ENCODE data around the gene SCAMP5.
A peak's percentile ranks its signal among the peaks of the same experiment; 100 is the strongest.

Gene SCAMP5

GRCh38 chr15:74995182-74995778 lies at the start of gene SCAMP5:
Gene SCAMP5, plus strand, starts transcription at chr15:74995563. Its CDS starts 16,277 bp downstream, at chr15:75011840.
- peak; percentile 90 for DNase-seq (ENCODE audit: low spot score)

- peak; percentile 89 for DNase-seq (ENCODE audit: low spot score)
These were observed 45.1 kb upstream of the SCAMP5 start for GRCh38 chr15:74950078-74950908.

- no peak for DNase-seq (ENCODE audit: low spot score)
These were observed 44.4 kb upstream of the SCAMP5 start for GRCh38 chr15:74951006-74951405.

DNA sequence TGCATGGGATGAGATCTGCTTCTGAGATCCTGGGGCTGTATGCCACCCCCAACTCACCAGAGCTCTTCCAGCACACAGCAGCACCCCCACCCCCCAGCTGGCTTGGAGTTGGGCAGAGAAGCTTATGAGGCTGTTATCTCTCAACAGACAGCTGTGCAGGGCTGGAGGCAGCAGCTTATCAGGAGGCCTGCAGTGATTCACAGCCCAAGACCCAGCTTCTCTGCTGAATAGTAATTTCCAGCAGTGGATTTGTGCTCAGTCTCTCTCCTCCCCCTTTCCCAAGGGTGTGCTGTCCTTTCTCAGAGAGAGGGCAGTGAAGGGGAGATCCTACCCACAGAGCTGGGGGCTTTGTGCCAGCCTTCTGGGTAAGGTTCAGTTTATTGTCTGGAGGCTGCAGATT lies 40.8 kb upstream of the SCAMP5 start:
- DNase-seq (ENCODE audit: low spot score), result no peak

GRCh38 chr15:74955017-74955416 lies 40.3 kb upstream of the SCAMP5 start:
- no peak for DNase-seq (ENCODE audit: low spot score)

- DNase-seq (ENCODE audit: low spot score), result no peak
These were observed 39.3 kb upstream of the SCAMP5 start for GRCh38 chr15:74955796-74956647.

DNA sequence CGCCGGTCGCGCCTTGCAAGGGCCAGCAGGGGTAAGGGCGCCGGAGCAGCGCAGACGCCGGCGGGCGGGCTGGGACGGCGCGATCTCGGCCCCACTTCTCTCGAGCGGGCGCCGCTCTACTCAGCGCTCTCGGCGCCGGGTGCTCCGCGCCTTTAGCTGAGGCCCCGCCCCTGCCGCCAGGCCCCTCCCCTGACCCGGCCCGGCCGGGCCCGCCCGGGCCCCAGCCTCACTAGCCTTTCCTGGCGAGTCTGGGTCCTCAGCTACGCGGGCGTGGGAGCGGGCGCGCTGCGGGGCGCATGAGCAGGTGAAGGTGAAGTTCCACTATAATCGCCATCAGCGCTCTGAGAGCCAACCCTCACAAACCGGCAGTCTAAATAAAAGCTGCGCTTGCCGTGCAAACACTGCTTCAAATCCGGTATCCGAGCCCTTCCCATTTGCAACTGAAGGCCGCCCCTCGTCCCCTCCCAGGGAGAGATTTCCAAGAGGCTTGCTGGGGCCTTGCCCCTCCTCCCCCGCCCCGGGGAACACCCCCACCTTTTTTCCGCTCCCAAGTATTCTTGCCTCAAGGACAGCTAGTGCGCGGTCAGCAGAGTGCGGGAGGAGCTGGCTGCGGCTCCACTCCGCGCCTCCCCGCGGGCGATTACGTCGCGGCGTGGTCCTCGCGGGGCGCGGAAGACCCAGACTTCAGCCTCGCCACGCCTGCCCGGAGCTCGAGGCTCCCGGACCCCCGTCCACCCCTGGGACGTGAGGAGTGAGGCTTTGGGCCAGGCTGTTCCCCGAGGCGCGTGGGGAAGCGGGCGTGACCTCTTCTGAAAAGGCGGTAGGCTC lies 38.5 kb upstream of the SCAMP5 start, which contains the start of gene RPP25:
Gene RPP25, minus strand, starts transcription at position 125 of the 828 bp plus-strand sequence. CDS start 189 bp downstream, outside the sequence.
- DNase-seq (ENCODE audit: low spot score), result peak; percentile 72

GRCh38 chr15:74957476-74958035 lies 37.8 kb upstream of the SCAMP5 start:
- DNase-seq (ENCODE audit: low spot score), result no peak

DNA sequence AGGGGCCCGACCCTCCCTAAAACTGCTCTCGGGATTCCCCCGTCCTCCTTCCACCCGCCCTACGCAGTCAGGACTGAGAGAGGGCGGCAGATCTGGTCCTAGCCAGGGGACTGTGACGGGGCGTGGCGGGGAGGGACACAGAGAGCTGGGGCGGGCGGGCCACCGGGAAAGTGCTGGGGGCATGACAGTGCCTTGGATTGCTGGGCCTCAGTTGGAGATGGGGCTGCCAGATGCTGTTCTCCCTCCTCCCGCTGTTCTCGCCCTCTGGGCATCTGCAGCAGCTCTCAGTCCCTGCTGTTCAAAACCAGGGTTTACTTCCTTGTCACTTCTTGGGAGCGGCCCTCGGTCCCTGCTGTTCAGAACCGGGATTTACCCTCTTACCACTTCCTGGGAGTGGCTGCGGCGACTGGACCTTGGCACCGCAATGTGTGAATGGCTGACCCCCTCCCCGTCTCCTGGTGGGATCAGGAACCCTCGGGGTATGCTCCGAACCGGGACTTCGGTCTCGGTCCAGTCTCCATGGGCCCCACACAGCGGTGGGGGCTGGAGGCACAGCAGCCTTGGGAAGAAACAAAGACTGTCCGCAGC lies 36.9 kb upstream of the SCAMP5 start:
- DNase-seq (ENCODE audit: low spot score), result no peak

GRCh38 chr15:74958908-74959585 lies 36.3 kb upstream of the SCAMP5 start:
- DNase-seq (ENCODE audit: low spot score), result no peak

- no peak for DNase-seq (ENCODE audit: low spot score)
These were observed 35.8 kb upstream of the SCAMP5 start for GRCh38 chr15:74959586-74959939.

DNA sequence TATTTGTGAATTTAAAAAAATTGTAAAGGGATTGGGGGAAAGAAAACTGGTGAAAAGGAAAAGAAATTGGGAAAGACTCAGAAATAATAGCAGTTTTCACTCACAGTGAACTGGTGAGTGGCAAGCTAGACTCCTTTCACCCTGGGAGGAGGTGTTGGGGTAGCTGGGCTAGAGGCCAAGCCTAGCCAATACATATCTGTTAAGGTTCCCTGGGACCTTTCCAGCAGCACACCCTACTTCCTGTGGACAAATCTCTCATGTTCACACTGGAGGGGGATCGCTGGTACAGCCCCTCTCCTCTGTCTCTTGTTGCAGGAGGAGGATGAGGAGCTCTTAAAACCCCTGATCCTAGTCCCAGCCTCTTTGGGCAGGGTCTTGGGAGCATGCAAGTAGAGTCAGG lies 35.1 kb upstream of the SCAMP5 start:
- no peak for DNase-seq (ENCODE audit: low spot score)

DNA sequence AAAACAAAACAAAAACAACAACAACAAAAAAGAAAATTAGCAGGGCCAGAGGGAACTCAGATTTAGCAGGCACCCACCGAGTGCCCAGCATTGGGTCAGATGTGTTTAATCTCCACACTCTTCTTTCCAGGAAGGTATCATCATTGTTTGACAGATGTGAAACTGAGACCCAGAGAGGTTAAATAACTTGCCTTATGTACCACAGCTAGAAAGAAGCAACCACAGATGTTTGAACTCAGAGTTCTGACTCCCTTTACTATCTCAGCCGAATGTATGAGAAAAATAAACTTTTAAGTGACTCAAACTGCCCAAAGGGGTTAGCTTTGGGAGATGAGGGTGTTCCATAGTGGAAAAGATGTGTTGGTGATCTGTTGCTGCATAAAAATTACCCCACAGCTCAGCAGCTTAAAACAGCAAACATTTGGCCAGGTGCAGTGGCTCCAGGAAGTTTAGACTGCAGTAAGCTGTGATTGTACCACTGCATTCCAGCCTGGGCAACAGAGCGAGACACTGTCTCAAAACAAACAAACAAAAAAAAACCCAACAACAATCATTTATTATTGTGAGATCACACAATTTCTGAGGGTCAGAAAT lies 34.3 kb upstream of the SCAMP5 start:
- no peak for DNase-seq (ENCODE audit: low spot score)

- no peak for DNase-seq (ENCODE audit: low spot score)
These were observed 33.7 kb upstream of the SCAMP5 start for GRCh38 chr15:74961616-74962015.

GRCh38 chr15:74962219-74962618 lies 33.1 kb upstream of the SCAMP5 start:
- DNase-seq (ENCODE audit: low spot score), result no peak

DNA sequence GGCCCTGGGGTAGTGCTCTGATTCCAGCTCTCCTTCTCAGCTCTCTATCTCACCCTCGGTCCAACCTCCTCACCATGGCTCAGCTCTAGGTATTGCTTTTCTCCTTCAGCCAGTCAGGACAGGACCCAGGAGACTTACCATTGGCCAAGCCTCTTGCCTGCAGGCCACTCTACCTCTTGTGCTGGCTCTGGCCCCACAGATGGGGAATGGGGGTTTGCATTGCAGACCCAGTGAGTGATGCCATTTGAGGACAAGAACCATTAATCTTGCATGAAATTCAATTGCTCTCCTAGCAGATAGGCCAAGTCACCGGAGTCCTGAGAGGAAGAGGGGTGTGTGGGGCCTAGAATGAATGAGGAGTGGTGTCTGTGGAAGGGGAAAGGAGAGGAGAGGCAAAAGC lies 32.7 kb upstream of the SCAMP5 start:
- no peak for DNase-seq (ENCODE audit: low spot score)

DNA sequence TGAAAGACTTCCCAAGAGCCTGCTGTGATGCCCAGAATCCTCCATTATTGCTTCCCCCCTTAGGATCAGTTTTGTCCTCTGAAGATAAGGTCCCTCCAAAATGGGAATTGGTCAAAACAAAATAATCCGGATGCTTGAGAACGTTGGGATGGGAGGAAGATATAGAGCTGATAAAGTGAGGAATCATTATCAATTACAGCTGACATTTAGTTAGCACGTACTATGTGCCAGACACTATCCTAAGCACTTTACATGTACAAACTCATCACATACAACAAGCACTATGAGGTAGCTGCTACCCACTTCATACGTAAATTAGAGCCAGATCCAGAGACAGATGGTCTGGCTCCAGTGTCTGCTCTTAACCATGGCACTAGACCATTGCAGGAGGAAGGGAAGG lies 32.1 kb upstream of the SCAMP5 start:
- no peak for DNase-seq (ENCODE audit: low spot score)

- no peak for DNase-seq (ENCODE audit: low spot score)
These were observed 30.6 kb upstream of the SCAMP5 start for GRCh38 chr15:74964794-74965193.

DNA sequence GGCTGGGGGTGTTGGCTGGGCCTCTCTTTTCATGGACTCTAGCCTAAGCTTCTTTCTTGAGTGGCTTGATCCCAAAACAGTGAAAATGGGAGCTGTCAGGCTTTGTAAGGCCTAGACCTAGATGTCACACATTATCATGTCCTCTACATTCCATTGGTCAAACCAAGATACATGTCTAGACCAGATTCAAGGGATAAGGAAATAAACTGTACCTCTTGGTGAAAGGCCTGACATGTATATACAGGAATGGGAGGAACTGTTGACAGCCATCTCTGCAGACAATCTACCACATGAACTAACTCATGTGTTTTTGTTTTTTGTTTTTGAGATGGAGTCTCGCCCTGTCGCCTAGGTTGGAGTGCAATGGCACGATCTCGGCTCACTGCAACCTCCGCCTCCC lies 27.7 kb upstream of the SCAMP5 start:
- no peak for DNase-seq (ENCODE audit: low spot score)

GRCh38 chr15:74976159-74976558 lies 19.2 kb upstream of the SCAMP5 start:
- DNase-seq (ENCODE audit: low spot score), result no peak

Measured in pons (tissue), 1 donor.